KMS-11 (cell line): ENCODE data around the gene DNM3.
"Not testable (repeated sequence)": the region's sequence is repeated elsewhere in the genome, so short reads cannot be mapped to it uniquely, and the experiment has no call there.

ENCODE experiments used
- H2AFZ ChIP-seq: fragments of 200-600 bp; sonication (generic); 2 replicates; pipeline ENCODE4 v1.6.1; 2016; ENCODE audit warnings: antibody characterized with exemption, mixed run types, low read depth
- H3K27ac ChIP-seq: fragments of 200-600 bp; sonication (generic); 2 replicates; pipeline ENCODE4 v1.6.1; 2016; ENCODE audit warnings: mild to moderate bottlenecking, mixed run types
- H3K27me3 ChIP-seq: fragments of 200-600 bp; sonication (generic); 2 replicates; pipeline ENCODE4 v1.6.1; 2017; ENCODE audit warnings: mild to moderate bottlenecking, low read depth, mixed run types, moderate library complexity; ENCODE audit not compliant: insufficient read depth
- H3K36me3 ChIP-seq: fragments of 200-600 bp; sonication (generic); 2 replicates; pipeline ENCODE4 v1.6.1; 2017; ENCODE audit warnings: mild to moderate bottlenecking, mixed run types; ENCODE audit not compliant: insufficient read depth
- H3K4me1 ChIP-seq: fragments of 200-600 bp; sonication (generic); 2 replicates; pipeline ENCODE4 v1.6.1; 2016; ENCODE audit warnings: mild to moderate bottlenecking, low read depth, mixed run types; ENCODE audit not compliant: poor library complexity, severe bottlenecking
- H3K4me2 ChIP-seq: fragments of 200-600 bp; sonication (generic); 2 replicates; pipeline ENCODE4 v1.7.0; 2016; ENCODE audit warnings: mild to moderate bottlenecking, mixed run types
- H3K4me3 ChIP-seq: fragments of 200-600 bp; sonication (generic); IDR thresholded peaks from 2 replicates; pipeline ENCODE4 v1.6.1; 2017; ENCODE audit warnings: low read depth, low read length, mixed read lengths; ENCODE audit not compliant: insufficient read depth
- H3K79me2 ChIP-seq: fragments of 200-600 bp; sonication (generic); 2 replicates; pipeline ENCODE4 v1.6.1; 2016; ENCODE audit warnings: low read depth, mixed run types; ENCODE audit not compliant: insufficient read depth
- H3K9ac ChIP-seq: fragments of 200-600 bp; sonication (generic); 2 replicates; pipeline ENCODE4 v1.6.1; 2016; ENCODE audit warnings: mild to moderate bottlenecking, mixed run types
- H4K20me1 ChIP-seq: fragments of 200-600 bp; sonication (generic); 2 replicates; pipeline ENCODE4 v1.6.1; 2016; ENCODE audit warnings: mild to moderate bottlenecking, mixed run types; ENCODE audit not compliant: insufficient read depth
- TF ChIP-seq, protein P1 (sequence below): fragments of 200-600 bp; sonication (generic); conservative IDR thresholded peaks from 2 replicates; pipeline ENCODE4 v1.6.1; 2017; ENCODE audit warnings: low read depth, mild to moderate bottlenecking, antibody characterized with exemption, low read length, moderate library complexity, mixed read lengths

Gene DNM3

DNA sequence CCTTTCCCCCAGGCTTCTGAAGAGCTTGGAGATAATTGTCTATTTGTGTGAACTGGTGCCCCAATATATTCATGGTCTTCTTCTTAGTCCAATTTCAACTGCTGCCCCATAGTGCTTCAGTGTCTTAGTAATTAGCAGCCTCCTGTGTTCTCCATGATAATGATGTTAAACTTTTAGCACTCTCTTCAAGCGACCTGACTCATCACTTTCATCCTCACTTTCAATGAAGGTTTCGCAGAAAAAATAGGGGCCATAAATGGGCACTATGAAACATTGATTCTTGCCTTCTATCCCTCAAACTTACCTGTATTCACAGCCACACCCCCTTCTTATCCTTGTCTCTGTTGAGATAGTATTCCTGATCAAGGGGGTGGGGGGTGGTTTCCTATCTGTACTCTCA, 210.6 kb downstream of the DNM3 start:
- TF ChIP-seq, protein P1, sequence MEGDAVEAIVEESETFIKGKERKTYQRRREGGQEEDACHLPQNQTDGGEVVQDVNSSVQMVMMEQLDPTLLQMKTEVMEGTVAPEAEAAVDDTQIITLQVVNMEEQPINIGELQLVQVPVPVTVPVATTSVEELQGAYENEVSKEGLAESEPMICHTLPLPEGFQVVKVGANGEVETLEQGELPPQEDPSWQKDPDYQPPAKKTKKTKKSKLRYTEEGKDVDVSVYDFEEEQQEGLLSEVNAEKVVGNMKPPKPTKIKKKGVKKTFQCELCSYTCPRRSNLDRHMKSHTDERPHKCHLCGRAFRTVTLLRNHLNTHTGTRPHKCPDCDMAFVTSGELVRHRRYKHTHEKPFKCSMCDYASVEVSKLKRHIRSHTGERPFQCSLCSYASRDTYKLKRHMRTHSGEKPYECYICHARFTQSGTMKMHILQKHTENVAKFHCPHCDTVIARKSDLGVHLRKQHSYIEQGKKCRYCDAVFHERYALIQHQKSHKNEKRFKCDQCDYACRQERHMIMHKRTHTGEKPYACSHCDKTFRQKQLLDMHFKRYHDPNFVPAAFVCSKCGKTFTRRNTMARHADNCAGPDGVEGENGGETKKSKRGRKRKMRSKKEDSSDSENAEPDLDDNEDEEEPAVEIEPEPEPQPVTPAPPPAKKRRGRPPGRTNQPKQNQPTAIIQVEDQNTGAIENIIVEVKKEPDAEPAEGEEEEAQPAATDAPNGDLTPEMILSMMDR: no peak

DNA sequence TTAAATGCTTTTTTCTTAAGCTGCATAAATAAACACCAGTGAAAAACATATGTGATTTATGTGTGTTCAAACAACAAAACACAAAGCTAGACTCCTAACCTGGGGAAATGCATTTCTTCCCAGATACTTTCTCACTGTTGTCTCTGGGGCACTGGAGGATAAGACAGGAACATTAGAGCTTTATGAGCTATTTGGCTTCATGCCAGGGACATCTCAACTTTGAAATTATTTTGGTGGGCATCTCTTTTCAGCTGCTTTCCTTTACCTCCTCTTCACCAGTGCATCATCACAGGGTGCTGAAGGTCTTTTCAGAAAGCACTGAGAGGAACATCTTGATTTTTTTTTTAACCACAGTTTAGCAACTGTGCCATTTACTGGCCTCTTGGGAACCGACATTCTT, 212.9 kb downstream of the DNM3 start:
- H3K79me2 ChIP-seq: no peaks in the 10 kb centered on the region
- no peaks in the 10 kb centered on the region for H3K36me3 ChIP-seq
- no peak overlapping the region for H3K27ac ChIP-seq
- TF ChIP-seq, protein P1: no peak
- no peaks in the 10 kb centered on the region for H3K4me1 ChIP-seq
- H3K4me3 ChIP-seq: no peak overlapping the region
- H3K4me2 ChIP-seq: no peak overlapping the region
- H2AFZ ChIP-seq: no peak overlapping the region
- H3K27me3 ChIP-seq: no peaks in the 10 kb centered on the region
- H4K20me1 ChIP-seq: no peaks in the 10 kb centered on the region
- no peak overlapping the region for H3K9ac ChIP-seq

More for the DNA sequence above, 210.6 kb downstream of the DNM3 start:
- Histone ChIP-seq H3K36me3 (no peaks in the 10 kb centered on the region), H3K27me3 (no peaks in the 10 kb centered on the region), H3K4me1 (no peaks in the 10 kb centered on the region), H3K79me2 (no peaks in the 10 kb centered on the region), H3K4me2 (no peak overlapping the region), H3K4me3 (no peak overlapping the region), H2AFZ (no peak overlapping the region), H3K27ac (no peak overlapping the region), H3K9ac (no peak overlapping the region), H4K20me1 (no peaks in the 10 kb centered on the region)

- H3K4me1 ChIP-seq, H4K20me1 ChIP-seq, H3K27me3 ChIP-seq, H3K9ac ChIP-seq, H3K79me2 ChIP-seq, H3K4me2 ChIP-seq, H3K4me3 ChIP-seq, H2AFZ ChIP-seq, H3K27ac ChIP-seq, H3K36me3 ChIP-seq: not testable (repeated sequence)
Measured at GRCh38 chr1:172055816-172056419, 214.6 kb downstream of the DNM3 start.

- no peak overlapping the region for H3K4me3 ChIP-seq
- no peak overlapping the region for H3K9ac ChIP-seq
- H3K27me3 ChIP-seq: no peaks in the 10 kb centered on the region
- H3K27ac ChIP-seq: no peak overlapping the region
- no peak overlapping the region for H3K4me2 ChIP-seq
- no peak overlapping the region for H2AFZ ChIP-seq
- H4K20me1 ChIP-seq: no peaks in the 10 kb centered on the region
- no peaks in the 10 kb centered on the region for H3K36me3 ChIP-seq
- no peaks in the 10 kb centered on the region for H3K79me2 ChIP-seq
- TF ChIP-seq, protein P1: no peak
- H3K4me1 ChIP-seq: no peaks in the 10 kb centered on the region
Measured at GRCh38 chr1:172068334-172068733, 227.0 kb downstream of the DNM3 start.

DNA sequence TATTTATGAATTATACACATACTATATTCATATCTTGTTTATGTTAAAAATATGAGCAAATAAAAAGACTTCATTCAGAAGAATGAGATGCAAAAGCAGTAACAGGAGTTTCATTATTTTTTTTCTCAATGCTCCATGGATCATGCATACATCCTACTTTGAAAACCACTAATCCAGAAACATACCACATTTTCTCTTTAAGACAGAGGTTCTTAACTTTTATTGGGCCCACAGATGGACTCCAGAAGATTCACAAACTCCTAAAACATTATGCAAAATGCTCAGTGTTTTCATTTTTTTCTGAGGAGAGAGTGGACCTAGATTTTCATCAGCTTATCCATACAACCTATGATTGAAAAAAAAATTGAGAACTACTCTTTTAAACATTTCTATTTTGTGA, 227.8 kb downstream of the DNM3 start:
- Histone ChIP-seq H2AFZ (no peak overlapping the region), H3K27me3 (no peaks in the 10 kb centered on the region), H3K27ac (no peak overlapping the region), H3K4me2 (no peak overlapping the region), H3K4me1 (no peaks in the 10 kb centered on the region), H3K9ac (no peak overlapping the region), H3K36me3 (no peaks in the 10 kb centered on the region), H4K20me1 (no peaks in the 10 kb centered on the region), H3K79me2 (no peaks in the 10 kb centered on the region), H3K4me3 (no peak overlapping the region)
- TF ChIP-seq, protein P1: no peak
